SU-DHL-6 (cell line): Measurements from ENCODE around the gene ATAD3C.

Source experiments
- H2AFZ ChIP-seq: fragments of 200-600 bp; sonication (generic); 2 replicates; pipeline ENCODE4 v1.6.1; 2014; ENCODE audit warnings: low read depth, mild to moderate bottlenecking, moderate library complexity, mixed read lengths, antibody characterized with exemption, low read length; ENCODE audit not compliant: severe bottlenecking
- H3F3A ChIP-seq: fragments of 200-600 bp; shearing (Covaris generic); 2 replicates; pipeline ENCODE4 v1.6.0; 2016; ENCODE audit warnings: antibody characterized with exemption, mild to moderate bottlenecking; ENCODE audit not compliant: insufficient read depth
- H3K27ac ChIP-seq: fragments of 200-600 bp; sonication (generic); 2 replicates; pipeline ENCODE4 v1.5.1; 2016; ENCODE audit warnings: low read depth, mild to moderate bottlenecking, low read length, moderate library complexity, mixed read lengths
- H3K27me3 ChIP-seq: fragments of 200-600 bp; sonication (generic), shearing (Covaris generic); 2 replicates; pipeline ENCODE4 v1.6.0; 2014; ENCODE audit warnings: mild to moderate bottlenecking, low read length
- H3K36me3 ChIP-seq: fragments of 200-600 bp; sonication (generic); 2 replicates; pipeline ENCODE4 v1.6.1; 2014; ENCODE audit warnings: mild to moderate bottlenecking, low read length, mixed read lengths
- H3K4me2 ChIP-seq: fragments of 300-600, 200-600 bp; shearing (Covaris generic), sonication (generic); 2 replicates; pipeline ENCODE4 v1.6.0; 2014; ENCODE audit warnings: low read length, low read depth, mild to moderate bottlenecking; ENCODE audit not compliant: poor library complexity, severe bottlenecking
- H3K4me3 ChIP-seq: fragments of 200-600 bp; sonication (generic); 2 replicates; pipeline ENCODE4 v1.5.1; 2014; ENCODE audit warnings: antibody characterized with exemption, low read length, mild to moderate bottlenecking, mixed read lengths; ENCODE audit not compliant: insufficient read depth, poor library complexity, severe bottlenecking
- H3K79me2 ChIP-seq: fragments of 200-600 bp; sonication (generic); 2 replicates; pipeline ENCODE4 v1.6.1; 2014; ENCODE audit warnings: mild to moderate bottlenecking, low read length, moderate library complexity; ENCODE audit not compliant: insufficient read depth
- H3K9ac ChIP-seq: fragments of 200-600 bp; sonication (generic); 2 replicates; pipeline ENCODE4 v1.7.0; 2014; ENCODE audit warnings: mild to moderate bottlenecking, low read length
- H3K9me2 ChIP-seq: fragments of 200-600 bp; sonication (generic); replicated peaks from 2 replicates; pipeline ENCODE4 v1.6.1; 2014; ENCODE audit warnings: low read length; ENCODE audit not compliant: insufficient read depth
- H3K9me3 ChIP-seq: fragments of 200-600 bp; sonication (generic); 2 replicates; pipeline ENCODE4 v1.6.1; 2014; ENCODE audit warnings: low read length, mixed read lengths; ENCODE audit not compliant: insufficient read depth
- H4K20me1 ChIP-seq: fragments of 200-600 bp; sonication (generic); 2 replicates; pipeline ENCODE4 v1.6.1; 2014; ENCODE audit warnings: low read depth, mild to moderate bottlenecking, antibody characterized with exemption, low read length, moderate library complexity, mixed read lengths
- EZH2phosphoT487 ChIP-seq: fragments of 200-600 bp; sonication (generic), shearing (Covaris generic); conservative IDR thresholded peaks from 2 replicates; pipeline ENCODE4 v1.6.1; 2018; ENCODE audit warnings: mild to moderate bottlenecking, antibody characterized with exemption, low read length, moderate library complexity, mixed read lengths
- TF ChIP-seq, protein P1 (sequence below): fragments of 200-600 bp; sonication (generic); IDR thresholded peaks from one replicate; pipeline ENCODE4 v1.5.1; 2017; ENCODE audit warnings: antibody characterized with exemption, mild to moderate bottlenecking, low read length, moderate library complexity; ENCODE audit not compliant: insufficient read depth, poor library complexity, severe bottlenecking

ATAD3C gene

DNA sequence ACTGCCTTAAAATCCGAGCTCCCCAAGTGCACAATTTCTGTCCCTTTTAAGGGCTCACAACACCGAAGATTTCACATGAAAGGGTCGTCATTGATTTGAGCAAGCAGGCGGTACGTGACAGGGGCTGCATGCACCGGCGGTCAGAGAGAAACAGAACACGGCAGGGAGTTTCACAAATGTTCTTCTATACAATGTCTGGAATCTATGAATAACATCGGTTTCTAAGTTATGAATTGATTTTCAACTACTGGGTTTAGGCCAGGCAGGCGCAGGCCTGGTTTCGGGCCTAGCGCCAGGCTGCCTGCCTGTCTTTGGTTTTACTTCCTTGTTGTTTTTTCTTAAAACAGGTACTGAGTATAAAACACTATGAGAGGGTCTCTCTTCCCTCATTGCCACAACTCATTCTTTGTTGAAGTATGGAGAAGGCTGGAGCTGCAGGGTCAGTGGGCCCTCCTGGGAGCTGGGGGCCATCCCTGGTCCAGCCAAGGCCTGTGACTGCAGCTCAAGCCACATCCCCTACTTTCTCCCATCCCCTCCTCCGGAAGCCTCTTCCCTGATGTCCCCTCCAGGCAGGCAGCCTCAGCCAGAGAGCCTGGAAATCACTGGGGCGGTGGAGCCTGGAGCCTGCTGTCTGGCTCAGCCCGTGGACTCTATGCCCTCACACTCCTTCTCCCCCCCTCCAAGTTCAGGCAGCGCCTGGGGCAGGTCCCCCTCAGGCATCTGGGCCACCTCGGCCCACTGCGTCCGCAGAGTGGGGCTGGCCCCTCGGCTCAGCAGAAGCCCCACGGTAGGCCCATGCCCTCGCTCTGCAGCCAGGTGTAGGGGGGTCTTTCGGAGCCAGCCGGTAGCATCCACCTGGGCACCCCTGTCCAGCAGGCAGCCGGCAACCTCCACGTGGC, 30.8 kb upstream of the ATAD3C start:
- H4K20me1 ChIP-seq = no peaks in the 10 kb centered on the region
- no peak overlapping the region for H3K9ac ChIP-seq
- H3F3A ChIP-seq = no peaks in the 10 kb centered on the region
- no peaks in the 10 kb centered on the region for H3K79me2 ChIP-seq
- H3K9me3 ChIP-seq = no peaks in the 10 kb centered on the region
- no peak overlapping the region for H3K4me3 ChIP-seq
- no peak overlapping the region for H3K4me2 ChIP-seq
- no peaks in the 10 kb centered on the region for H3K36me3 ChIP-seq
- H3K27me3 ChIP-seq = no peaks in the 10 kb centered on the region
- TF ChIP-seq EZH2phosphoT487 = no peak
- H2AFZ ChIP-seq = no peak overlapping the region
- H3K9me2 ChIP-seq = no peaks in the 10 kb centered on the region
- no peak overlapping the region for H3K27ac ChIP-seq

DNA sequence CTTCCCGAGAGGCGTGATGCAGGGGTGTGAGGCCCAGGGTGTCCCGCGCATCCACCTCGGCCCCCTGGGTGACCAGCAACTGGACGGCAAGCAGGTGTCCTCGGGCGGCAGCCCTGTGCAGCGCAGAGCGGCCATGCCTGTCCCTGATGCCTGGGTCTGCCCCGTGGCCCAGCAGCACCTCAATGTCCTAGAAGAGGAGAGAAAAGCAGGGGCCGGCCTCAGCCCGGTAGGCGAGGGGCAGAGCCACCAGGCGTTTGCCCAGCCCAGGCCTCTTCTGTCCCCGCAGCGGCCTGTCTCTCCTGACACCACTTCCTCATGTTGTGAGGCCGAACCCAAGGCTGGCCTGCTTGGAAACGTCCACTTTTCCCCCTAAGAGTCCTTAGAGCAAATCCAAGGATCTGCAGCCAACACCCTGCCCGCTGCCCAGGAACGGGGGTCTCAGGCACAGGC, 30.1 kb upstream of the ATAD3C start:
- Histone ChIP-seq H2AFZ (no peak overlapping the region), H3K27ac (no peak overlapping the region), H3K36me3 (no peaks in the 10 kb centered on the region), H4K20me1 (no peaks in the 10 kb centered on the region), H3K4me3 (no peak overlapping the region), H3K79me2 (no peaks in the 10 kb centered on the region), H3K9ac (no peak overlapping the region), H3K9me2 (no peaks in the 10 kb centered on the region), H3K27me3 (no peaks in the 10 kb centered on the region), H3K4me2 (no peak overlapping the region), H3K9me3 (no peaks in the 10 kb centered on the region), H3F3A (no peaks in the 10 kb centered on the region)
- TF ChIP-seq EZH2phosphoT487 = no peak
- TF ChIP-seq, protein P1, sequence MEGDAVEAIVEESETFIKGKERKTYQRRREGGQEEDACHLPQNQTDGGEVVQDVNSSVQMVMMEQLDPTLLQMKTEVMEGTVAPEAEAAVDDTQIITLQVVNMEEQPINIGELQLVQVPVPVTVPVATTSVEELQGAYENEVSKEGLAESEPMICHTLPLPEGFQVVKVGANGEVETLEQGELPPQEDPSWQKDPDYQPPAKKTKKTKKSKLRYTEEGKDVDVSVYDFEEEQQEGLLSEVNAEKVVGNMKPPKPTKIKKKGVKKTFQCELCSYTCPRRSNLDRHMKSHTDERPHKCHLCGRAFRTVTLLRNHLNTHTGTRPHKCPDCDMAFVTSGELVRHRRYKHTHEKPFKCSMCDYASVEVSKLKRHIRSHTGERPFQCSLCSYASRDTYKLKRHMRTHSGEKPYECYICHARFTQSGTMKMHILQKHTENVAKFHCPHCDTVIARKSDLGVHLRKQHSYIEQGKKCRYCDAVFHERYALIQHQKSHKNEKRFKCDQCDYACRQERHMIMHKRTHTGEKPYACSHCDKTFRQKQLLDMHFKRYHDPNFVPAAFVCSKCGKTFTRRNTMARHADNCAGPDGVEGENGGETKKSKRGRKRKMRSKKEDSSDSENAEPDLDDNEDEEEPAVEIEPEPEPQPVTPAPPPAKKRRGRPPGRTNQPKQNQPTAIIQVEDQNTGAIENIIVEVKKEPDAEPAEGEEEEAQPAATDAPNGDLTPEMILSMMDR = no peak

DNA sequence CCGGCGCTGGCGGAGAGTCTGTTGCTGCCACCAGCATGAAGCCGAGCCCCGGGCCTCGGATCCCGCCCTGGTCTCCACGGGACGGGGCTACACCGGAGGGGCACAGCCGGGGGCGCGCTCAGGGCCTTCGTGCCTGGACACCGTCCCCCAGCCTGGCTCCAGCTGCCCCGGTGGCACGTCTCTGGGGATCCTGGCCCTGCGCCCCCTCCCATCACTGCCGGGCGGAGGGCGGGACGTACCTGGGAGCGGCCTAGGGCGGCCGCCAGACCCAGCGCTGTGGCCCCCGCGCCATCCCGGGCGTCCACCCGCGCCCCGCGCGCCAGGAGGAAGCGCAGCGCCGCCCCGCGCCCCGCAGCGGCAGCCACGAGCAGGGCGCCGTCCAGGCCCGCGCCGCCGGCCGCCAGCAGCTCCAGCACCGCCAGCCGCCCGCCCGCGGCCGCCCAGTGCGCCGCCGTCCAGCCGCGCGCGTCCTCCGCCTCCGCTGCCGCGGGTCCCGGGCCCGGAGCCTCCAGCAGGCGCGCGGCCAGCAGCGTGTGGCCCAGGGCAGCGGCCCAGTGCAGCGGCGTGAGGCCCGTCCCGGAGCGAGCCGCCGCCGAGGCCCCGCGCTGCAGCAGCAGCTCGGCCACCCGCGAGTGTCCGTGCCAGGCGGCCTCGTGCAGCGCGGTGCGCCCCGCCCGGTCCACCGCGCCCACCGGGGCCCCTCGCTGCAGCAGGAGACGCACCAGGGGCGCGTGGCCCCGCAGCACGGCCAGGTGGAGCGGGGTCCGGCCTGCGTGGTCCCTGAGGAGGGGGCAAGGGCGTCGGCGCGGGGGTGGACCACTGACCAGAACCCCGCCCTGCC, 29.5 kb upstream of the ATAD3C start:
- Histone ChIP-seq H3K4me3 (no peak overlapping the region), H3K9me3 (no peaks in the 10 kb centered on the region), H3F3A (no peaks in the 10 kb centered on the region), H3K9me2 (no peaks in the 10 kb centered on the region), H3K27me3 (no peaks in the 10 kb centered on the region), H3K4me2 (no peak overlapping the region), H4K20me1 (no peaks in the 10 kb centered on the region), H2AFZ (no peak overlapping the region), H3K79me2 (no peaks in the 10 kb centered on the region), H3K36me3 (no peaks in the 10 kb centered on the region), H3K27ac (no peak overlapping the region), H3K9ac (no peak overlapping the region)
- TF ChIP-seq, protein P1 = no peak
- no peak for TF ChIP-seq EZH2phosphoT487
